ENCODE measurements around the gene ERBB2. TPM values are rescaled to one million over a fixed set of nuclear protein-coding genes. Genes with fewer than 3 reads are reported as not detected.
A peak's percentile ranks its signal among the peaks of the same experiment; 100 is the strongest.

ERBB2 gene
- total and polyA plus RNA-seq, 9 of the 15 experiments (the other 6 are each of a cell fraction or from before 2014, with no cell fraction given), result 0.74 to 5.6 (median 3.3) TPM

DNA sequence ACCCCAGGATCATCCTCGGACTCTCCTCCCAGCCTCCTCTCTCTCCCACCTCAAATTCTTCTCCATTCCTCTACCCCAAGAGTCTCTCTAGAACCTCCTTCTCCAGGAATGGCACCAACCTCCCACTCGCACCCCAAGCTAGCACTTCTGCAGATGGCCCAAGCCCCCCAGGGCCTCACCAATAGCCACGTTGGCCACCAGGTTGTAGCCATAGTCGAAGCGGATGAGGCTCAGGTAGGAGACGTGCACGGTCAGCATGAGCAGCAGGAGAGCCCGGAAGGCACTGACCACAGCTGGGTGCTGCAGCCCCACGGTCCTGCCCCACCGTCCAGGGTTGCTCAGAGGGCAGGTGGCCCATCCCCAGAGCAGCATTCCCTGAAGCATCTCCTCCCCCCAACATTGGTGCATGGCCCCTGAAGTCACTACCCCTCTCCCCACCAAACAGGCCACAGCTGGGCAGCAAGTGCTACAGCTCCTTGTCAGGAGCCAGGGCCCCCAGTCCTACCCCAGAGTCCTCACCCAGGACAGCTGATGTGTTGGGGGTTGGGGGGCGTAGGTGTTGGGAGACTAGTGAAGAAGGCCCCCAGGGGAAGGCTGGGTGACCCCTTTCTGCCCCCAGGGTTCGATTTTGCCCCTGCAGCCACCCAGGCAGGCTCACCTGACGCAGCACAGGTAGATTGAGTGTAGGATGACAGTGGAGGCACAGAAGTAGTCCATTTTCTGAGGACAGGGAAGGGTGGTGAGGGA, 26.4 kb upstream of the ERBB2 start:
- H3K36me3 ChIP-seq (ENCODE audit: control insufficient read depth, insufficient read depth, low read length), result peaks cover 7% of the 10 kb centered on the region; the same call in 2 of the 3 replicates
- H4K20me1 ChIP-seq (replicated peaks; ENCODE audit: control insufficient read depth, insufficient read depth, low read length), result no peaks in the 10 kb centered on the region; the same call in 1 of the 2 replicates
- H2AFZ ChIP-seq (ENCODE audit: low read depth, low read length), result no peak overlapping the region
- no peaks in the 10 kb centered on the region for H3K9me1 ChIP-seq (ENCODE audit: control insufficient read depth, insufficient read depth, low read length)
- H3K27ac ChIP-seq (ENCODE audit: extremely low read depth, low read depth, low read length), result no peak overlapping the region
- POLR2A ChIA-PET, result interaction anchor here (0.7 to 1.0 kb wide), 2 partner anchors 20 to 40 kb away, joined by 3 to 4 read pairs; no protein-coding TSS in a partner anchor
- in situ Hi-C loops (cut with MboI) (loop anchor here (5.0 kb wide), 1 partner anchor 51 kb away; no protein-coding TSS in a partner anchor), intact Hi-C loops (cut with micrococcal nuclease) (loop anchor here (5.0 kb wide), 1 partner anchor 79 kb away; no protein-coding TSS in a partner anchor)
- no peak for DNase-seq (ENCODE audit: extremely low read depth in 1 of 4, low spot score in 3 of 4)
- FAIRE-seq, result no peak
- H3K27me3 ChIP-seq (ENCODE audit: control insufficient read depth in 2 of 2, insufficient read depth in 2 of 2, low read length in 2 of 2), result no peaks in the 10 kb centered on the region
- WGBS (ENCODE audit: insufficient coverage, low coverage, missing lambda C conversion rate), result 54% methylated on average over 13 of the region's 13 CpGs
- no peak overlapping the region for H3K4me2 ChIP-seq (ENCODE audit: insufficient read depth, low read length)
- BruUV-seq (replicated peaks), result no TSS peak
- H3K9me3 ChIP-seq (replicated peaks; ENCODE audit: control insufficient read depth, insufficient read depth, low read depth, low read length), result no peaks in the 10 kb centered on the region
- no peak for TF ChIP-seq CEBPG (CRISPR knock-in tag; IDR thresholded peaks at IDR 0.05)
- no peak for TF ChIP-seq CEBPG (tag; conservative IDR thresholded peaks at IDR 0.05 in 1 of 2, IDR thresholded peaks at IDR 0.05 in 1 of 2)
- TF ChIP-seq POLR2G (IDR thresholded peaks at IDR 0.05; ENCODE audit: low read depth, low read length), result peak; percentile 34; the same call in 1 of the 2 replicates
- peak overlapping the region in 1 of 2 experiments; percentile 49; a peak in 1 of 4 replicates for H3K9ac ChIP-seq (ENCODE audit: insufficient read depth in 1 of 2, low read depth in 2 of 2, low read length in 2 of 2)
- no peak for ATAC-seq
- CTCF ChIA-PET (ENCODE audit: low intra/inter-chr PET ratio), result interaction anchor here (1.0 to 8.3 kb wide), 2 partner anchors 52 to 80 kb away, joined by 3 to 131 read pairs; no protein-coding TSS in a partner anchor
- H3K4me1 ChIP-seq (replicated peaks in 1 of 2; ENCODE audit: control insufficient read depth in 2 of 2, insufficient read depth in 2 of 2, low read length in 2 of 2), result peaks cover 31 to 84% of the 10 kb centered on the region in 2 experiments; a peak in 4 of 5 replicates
- peaks cover 9% of the 10 kb centered on the region; the same call in 2 of the 3 replicates for H3K79me2 ChIP-seq (ENCODE audit: control insufficient read depth, insufficient read depth, low read length)
- H3K4me3 ChIP-seq, result no peak overlapping the region
